ENCODE measurements around the gene PPP1R17. TPM values are rescaled to one million over a fixed set of nuclear protein-coding genes. Genes with fewer than 3 reads are reported as not detected.

The PPP1R17 gene
- polyA plus RNA-seq, 1 donor from 2014 or later: 8.8 TPM

- Histone ChIP-seq H3K79me2 (replicated peaks; ENCODE audit: insufficient read depth, low read length) (no peaks in the 10 kb centered on the region), H3F3A (ENCODE audit: insufficient read depth, low read length, poor library complexity, severe bottlenecking) (no peaks in the 10 kb centered on the region), H3K9me3 (ENCODE audit: low read length) (no peaks in the 10 kb centered on the region), H3K4me3 (ENCODE audit: low read length) (no peak overlapping the region), H3K27ac (ENCODE audit: low read length) (no peak overlapping the region), H3K27me3 (ENCODE audit: insufficient read depth, low read depth, low read length) (no peaks in the 10 kb centered on the region), H4K20me1 (ENCODE audit: insufficient read depth) (no peaks in the 10 kb centered on the region), H3K36me3 (ENCODE audit: insufficient read depth, low read length) (no peaks in the 10 kb centered on the region), H3K9me2 (ENCODE audit: insufficient read depth, low read length) (no peaks in the 10 kb centered on the region), H3K9ac (ENCODE audit: low read length) (no peak overlapping the region), H3K4me2 (ENCODE audit: low read length) (no peak overlapping the region), H2AFZ (ENCODE audit: low read depth, low read length) (no peak overlapping the region)
- TF ChIP-seq POLR2AphosphoS5 (IDR thresholded peaks at IDR 0.05): no peak
- TF ChIP-seq, protein P1, sequence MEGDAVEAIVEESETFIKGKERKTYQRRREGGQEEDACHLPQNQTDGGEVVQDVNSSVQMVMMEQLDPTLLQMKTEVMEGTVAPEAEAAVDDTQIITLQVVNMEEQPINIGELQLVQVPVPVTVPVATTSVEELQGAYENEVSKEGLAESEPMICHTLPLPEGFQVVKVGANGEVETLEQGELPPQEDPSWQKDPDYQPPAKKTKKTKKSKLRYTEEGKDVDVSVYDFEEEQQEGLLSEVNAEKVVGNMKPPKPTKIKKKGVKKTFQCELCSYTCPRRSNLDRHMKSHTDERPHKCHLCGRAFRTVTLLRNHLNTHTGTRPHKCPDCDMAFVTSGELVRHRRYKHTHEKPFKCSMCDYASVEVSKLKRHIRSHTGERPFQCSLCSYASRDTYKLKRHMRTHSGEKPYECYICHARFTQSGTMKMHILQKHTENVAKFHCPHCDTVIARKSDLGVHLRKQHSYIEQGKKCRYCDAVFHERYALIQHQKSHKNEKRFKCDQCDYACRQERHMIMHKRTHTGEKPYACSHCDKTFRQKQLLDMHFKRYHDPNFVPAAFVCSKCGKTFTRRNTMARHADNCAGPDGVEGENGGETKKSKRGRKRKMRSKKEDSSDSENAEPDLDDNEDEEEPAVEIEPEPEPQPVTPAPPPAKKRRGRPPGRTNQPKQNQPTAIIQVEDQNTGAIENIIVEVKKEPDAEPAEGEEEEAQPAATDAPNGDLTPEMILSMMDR (IDR thresholded peaks at IDR 0.05; ENCODE audit: poor library complexity, severe bottlenecking): no peak
- no peak for TF ChIP-seq SMC3 (conservative IDR thresholded peaks at IDR 0.05; ENCODE audit: poor library complexity)
- no peak for TF ChIP-seq TAF1 (IDR thresholded peaks at IDR 0.05; ENCODE audit: low read depth)
- TF ChIP-seq MXI1 (conservative IDR thresholded peaks at IDR 0.05; ENCODE audit: poor library complexity, severe bottlenecking): no peak
- no peak for TF ChIP-seq REST (IDR thresholded peaks at IDR 0.05; ENCODE audit: borderline replicate concordance)
- TF ChIP-seq EP300 (conservative IDR thresholded peaks at IDR 0.05; ENCODE audit: poor library complexity, severe bottlenecking): no peak
- no peak for TF ChIP-seq EZH2 (IDR thresholded peaks at IDR 0.05; ENCODE audit: borderline replicate concordance, insufficient read depth, low read length, poor library complexity, severe bottlenecking)
- no peak for TF ChIP-seq RAD21 (conservative IDR thresholded peaks at IDR 0.05)
These were observed 3.4 kb upstream of the PPP1R17 start for GRCh38 chr7:31683445-31684225.

DNA sequence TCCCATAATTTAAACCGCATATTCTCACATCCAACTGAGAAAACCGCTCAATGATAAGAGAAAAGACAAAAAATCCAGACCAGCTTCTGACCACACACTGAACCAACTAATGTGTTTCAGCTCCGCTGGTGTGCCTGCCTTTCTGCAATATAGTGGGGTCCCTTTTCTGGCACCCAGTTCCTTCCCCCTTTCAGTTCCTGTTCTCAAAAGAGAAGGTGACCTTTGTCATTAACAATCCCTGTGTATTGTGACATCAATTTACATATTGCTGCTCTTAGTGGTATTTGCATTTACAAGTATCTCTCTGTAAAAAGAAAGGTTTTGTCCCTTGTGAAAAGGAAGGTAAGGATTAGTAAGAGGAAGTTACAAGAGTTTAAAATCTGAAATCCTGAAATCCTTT is 1.4 kb downstream of the PPP1R17 start:
- Histone ChIP-seq H3K36me3 (ENCODE audit: insufficient read depth, low read length) (no peaks in the 10 kb centered on the region), H3K4me2 (ENCODE audit: low read length) (no peak overlapping the region), H4K20me1 (ENCODE audit: insufficient read depth) (no peaks in the 10 kb centered on the region), H2AFZ (ENCODE audit: low read depth, low read length) (no peak overlapping the region), H3K27me3 (ENCODE audit: insufficient read depth, low read depth, low read length) (no peaks in the 10 kb centered on the region), H3K79me2 (replicated peaks; ENCODE audit: insufficient read depth, low read length) (no peaks in the 10 kb centered on the region), H3K9ac (ENCODE audit: low read length) (no peak overlapping the region), H3K9me2 (ENCODE audit: insufficient read depth, low read length) (no peaks in the 10 kb centered on the region), H3K27ac (ENCODE audit: low read length) (no peak overlapping the region), H3K9me3 (ENCODE audit: low read length) (no peaks in the 10 kb centered on the region), H3F3A (ENCODE audit: insufficient read depth, low read length, poor library complexity, severe bottlenecking) (no peaks in the 10 kb centered on the region), H3K4me3 (ENCODE audit: low read length) (peak overlapping the region; percentile 50)
- TF ChIP-seq EP300 (conservative IDR thresholded peaks at IDR 0.05; ENCODE audit: poor library complexity, severe bottlenecking) (no peak), POLR2AphosphoS5 (IDR thresholded peaks at IDR 0.05) (no peak)

Data from neural cell (in vitro differentiated cells).